Duodenal mucosa (tissue), 2 donors: Measurements from ENCODE around the gene MFF.

Source experiments
- H3K27ac ChIP-seq: one replicate; pipeline ENCODE4 v1.7.0; 2013; ENCODE audit warnings: low read depth, low read length
- H3K27me3 ChIP-seq, 2 donors: one replicate each; pipeline ENCODE4 v1.7.0; 2013; ENCODE audit warnings: low read length in 2 of 2, control low read depth in 1 of 2; ENCODE audit not compliant: insufficient read depth in 2 of 2, control insufficient read depth in 1 of 2
- H3K36me3 ChIP-seq, 2 donors: one replicate each; pipeline ENCODE4 v1.7.0; 2013; ENCODE audit warnings: low read length in 2 of 2, control low read depth in 1 of 2; ENCODE audit not compliant: insufficient read depth in 2 of 2, control insufficient read depth in 1 of 2
- H3K4me1 ChIP-seq, 2 donors: one replicate each; pipeline ENCODE4 v1.7.0; 2013; ENCODE audit warnings: low read length in 2 of 2, control low read depth in 1 of 2; ENCODE audit not compliant: insufficient read depth in 2 of 2, control insufficient read depth in 1 of 2
- H3K4me3 ChIP-seq, 2 donors: one replicate each; pipeline ENCODE4 v1.7.0; 2013; ENCODE audit warnings: low read length in 2 of 2, low read depth in 1 of 2
- H3K9ac ChIP-seq, 2 donors: one replicate each; pipeline ENCODE4 v1.7.0; 2013; ENCODE audit warnings: low read length in 2 of 2, low read depth in 1 of 2
- H3K9me3 ChIP-seq, 2 donors: one replicate each; pipeline ENCODE4 v1.7.0; 2013; ENCODE audit warnings: low read length in 2 of 2, control low read depth in 1 of 2; ENCODE audit not compliant: control insufficient read depth in 1 of 2

Gene MFF

DNA sequence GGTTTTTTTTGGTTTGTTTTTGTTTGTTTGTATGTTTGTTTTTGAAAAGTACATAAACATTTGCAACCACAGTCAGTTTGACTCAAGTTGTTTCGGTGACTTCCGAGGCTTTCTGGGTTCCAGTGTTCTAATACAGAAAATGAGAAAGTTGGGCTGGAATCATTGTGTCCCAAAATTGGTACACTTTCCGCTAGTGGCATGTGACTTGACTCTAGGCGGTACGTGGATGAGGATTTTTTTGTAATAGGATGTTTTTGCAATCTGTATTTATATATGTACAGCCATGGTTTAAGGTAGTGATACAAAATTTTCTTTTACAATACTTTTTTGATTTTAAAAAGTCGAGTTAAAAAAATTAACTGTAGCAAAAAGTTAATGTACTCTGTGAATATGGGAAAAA lies 1.7 kb downstream of the MFF start:
- Histone ChIP-seq H3K9ac (no peak overlapping the region), H3K36me3 (peaks cover 10 to 16% of the 10 kb centered on the region in 2 donors), H3K9me3 (no peaks in the 10 kb centered on the region), H3K27me3 (no peaks in the 10 kb centered on the region), H3K4me1 (peaks cover 24 to 25% of the 10 kb centered on the region in 2 donors), H3K4me3 (peak overlapping the region in 1 of 2 donors; percentile 92), H3K27ac (no peak overlapping the region)

DNA sequence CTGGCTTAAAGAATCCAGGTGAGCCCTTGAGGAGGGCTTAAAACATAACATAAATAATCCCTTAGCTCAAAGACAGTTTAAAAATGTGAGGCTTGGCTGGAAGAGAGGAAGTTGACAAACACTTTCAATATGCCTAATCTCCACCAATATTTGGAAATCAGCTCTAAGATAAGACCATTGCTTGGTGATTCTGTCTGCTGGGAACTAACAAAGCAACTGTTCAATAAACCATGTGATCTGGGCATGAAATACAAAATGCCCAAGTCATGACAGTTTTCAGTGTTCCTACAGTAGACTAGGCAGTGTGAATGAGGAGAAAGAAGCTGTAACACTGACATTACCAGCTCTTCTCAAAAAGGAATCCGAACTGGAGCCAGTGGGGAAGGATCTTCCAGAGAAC lies 10.7 kb downstream of the MFF start:
- Histone ChIP-seq H3K4me1 (no peaks in the 10 kb centered on the region), H3K4me3 (no peak overlapping the region), H3K9me3 (no peaks in the 10 kb centered on the region), H3K9ac (no peak overlapping the region), H3K36me3 (peaks cover 17 to 55% of the 10 kb centered on the region in 2 donors), H3K27me3 (no peaks in the 10 kb centered on the region), H3K27ac (no peak overlapping the region)

DNA sequence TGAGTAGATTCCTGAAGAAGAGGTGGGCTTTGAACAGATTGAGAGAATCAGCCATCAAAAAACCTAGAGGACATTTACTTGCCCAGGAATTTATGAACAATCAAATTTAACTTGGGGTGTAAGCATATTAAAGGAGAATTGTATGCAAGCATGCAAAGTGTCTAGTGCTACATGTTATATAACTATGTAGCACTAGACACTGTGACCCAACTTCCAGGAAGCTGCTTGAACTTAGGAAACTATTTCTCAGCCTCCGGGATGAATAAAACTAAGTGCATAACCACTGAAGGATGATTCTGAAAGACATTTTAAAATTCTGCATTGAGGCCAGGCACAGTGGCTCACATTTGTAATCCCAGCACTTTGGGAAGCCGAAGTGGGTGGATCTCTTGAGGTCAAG lies 12.4 kb downstream of the MFF start:
- Histone ChIP-seq H3K4me1 (no peaks in the 10 kb centered on the region), H3K27ac (no peak overlapping the region), H3K27me3 (no peaks in the 10 kb centered on the region), H3K9ac (no peak overlapping the region), H3K9me3 (no peaks in the 10 kb centered on the region), H3K36me3 (peaks cover 8 to 49% of the 10 kb centered on the region in 2 donors), H3K4me3 (no peak overlapping the region)

DNA sequence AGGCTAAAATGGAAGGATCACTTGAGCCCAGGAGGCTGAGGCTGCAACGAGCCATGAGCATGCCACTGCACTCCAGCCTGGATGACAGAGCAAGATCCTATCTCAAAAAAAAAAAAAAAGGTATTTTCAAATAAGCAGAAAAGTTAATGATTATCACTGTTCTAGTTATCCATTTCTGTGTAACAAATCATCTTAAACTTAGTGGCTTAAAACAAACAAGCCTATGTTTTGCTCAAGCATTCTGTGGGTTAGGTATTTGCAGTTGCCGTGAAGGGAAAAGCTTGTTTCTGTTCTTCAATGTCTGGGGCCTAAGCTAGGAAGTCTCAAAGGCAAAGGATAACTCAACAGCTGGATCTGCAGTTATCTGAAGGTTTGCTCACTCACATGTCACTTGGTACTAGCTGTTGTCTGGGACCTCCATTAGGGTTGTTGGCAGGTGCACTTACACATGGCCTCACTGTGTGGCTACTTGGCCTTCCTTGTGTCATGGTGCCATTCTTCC lies 14.1 kb downstream of the MFF start:
- H3K27me3 ChIP-seq = no peaks in the 10 kb centered on the region
- H3K4me1 ChIP-seq = no peaks in the 10 kb centered on the region
- no peak overlapping the region for H3K9ac ChIP-seq
- H3K27ac ChIP-seq = no peak overlapping the region
- H3K4me3 ChIP-seq = no peak overlapping the region
- no peaks in the 10 kb centered on the region for H3K9me3 ChIP-seq
- peaks cover 8 to 44% of the 10 kb centered on the region in 2 donors for H3K36me3 ChIP-seq

DNA sequence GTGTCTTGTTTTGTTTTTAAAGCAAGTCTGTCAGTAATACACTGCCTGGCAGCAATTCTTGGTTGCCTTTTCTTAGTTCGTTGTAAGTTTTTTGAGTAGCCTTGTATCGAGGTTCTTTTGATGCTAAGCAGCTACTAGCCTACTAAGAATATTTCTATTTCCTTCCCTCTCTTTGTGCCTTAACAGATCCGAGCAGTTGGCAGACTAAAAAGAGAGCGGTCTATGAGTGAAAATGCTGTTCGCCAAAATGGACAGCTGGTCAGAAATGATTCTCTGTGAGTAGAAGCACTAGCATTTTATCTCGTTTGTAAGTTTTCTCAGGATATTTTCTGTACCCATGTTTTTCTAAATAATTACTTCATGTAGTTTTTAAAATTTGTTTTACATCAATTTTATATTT lies 15.1 kb downstream of the MFF start:
- Histone ChIP-seq H3K36me3 (peaks cover 3 to 35% of the 10 kb centered on the region in 2 donors), H3K9ac (no peak overlapping the region), H3K27ac (no peak overlapping the region)

DNA sequence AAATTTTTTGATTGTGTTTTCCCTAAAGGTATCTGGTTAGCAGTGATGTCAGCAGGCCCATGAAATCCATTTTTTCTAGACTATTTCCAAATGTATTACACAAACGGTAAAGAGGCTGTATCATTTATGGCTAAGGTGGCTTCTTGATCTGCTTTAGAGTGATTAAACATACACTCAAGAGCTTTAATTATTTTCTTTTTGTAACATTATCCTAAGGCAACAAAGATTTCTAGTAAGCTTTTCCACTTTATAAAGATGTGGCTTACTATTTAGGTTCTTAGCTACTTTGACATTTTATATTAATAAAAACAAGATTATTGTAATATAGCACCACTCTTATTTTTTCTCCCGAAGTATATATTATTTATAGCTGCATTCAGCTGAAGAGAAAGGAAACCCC lies 16.5 kb downstream of the MFF start:
- Histone ChIP-seq H3K9me3 (no peaks in the 10 kb centered on the region), H3K9ac (no peak overlapping the region), H3K4me1 (no peaks in the 10 kb centered on the region), H3K27ac (no peak overlapping the region), H3K27me3 (no peaks in the 10 kb centered on the region), H3K36me3 (peaks cover 3 to 21% of the 10 kb centered on the region in 2 donors), H3K4me3 (no peak overlapping the region)

More for the DNA sequence above, 15.1 kb downstream of the MFF start:
- Histone ChIP-seq H3K4me3 (no peak overlapping the region), H3K4me1 (no peaks in the 10 kb centered on the region), H3K27me3 (no peaks in the 10 kb centered on the region), H3K9me3 (no peaks in the 10 kb centered on the region)

DNA sequence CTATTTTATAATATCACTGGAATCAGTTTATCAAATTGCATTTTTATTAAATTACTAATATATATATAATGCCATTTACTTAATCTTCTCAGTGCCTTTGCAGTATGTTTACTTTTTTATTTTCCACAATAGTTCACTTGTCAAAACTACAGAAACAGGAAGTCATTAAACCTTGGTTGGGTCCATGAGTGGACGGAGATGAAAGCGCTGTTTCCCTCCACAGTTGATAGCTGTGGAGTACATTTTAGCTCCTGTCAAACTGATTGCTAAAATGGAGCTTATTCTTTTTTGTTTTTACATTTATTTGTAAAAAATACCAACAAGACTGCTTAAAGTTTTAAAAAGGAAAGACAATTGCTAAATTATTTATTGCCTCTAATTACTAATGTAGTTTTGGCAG lies 19.2 kb downstream of the MFF start:
- no peaks in the 10 kb centered on the region for H3K4me1 ChIP-seq
- H3K4me3 ChIP-seq = no peak overlapping the region
- peaks cover 11 to 25% of the 10 kb centered on the region in 2 donors for H3K36me3 ChIP-seq
- H3K27ac ChIP-seq = no peak overlapping the region
- no peak overlapping the region for H3K9ac ChIP-seq
- H3K27me3 ChIP-seq = no peaks in the 10 kb centered on the region
- no peaks in the 10 kb centered on the region for H3K9me3 ChIP-seq

DNA sequence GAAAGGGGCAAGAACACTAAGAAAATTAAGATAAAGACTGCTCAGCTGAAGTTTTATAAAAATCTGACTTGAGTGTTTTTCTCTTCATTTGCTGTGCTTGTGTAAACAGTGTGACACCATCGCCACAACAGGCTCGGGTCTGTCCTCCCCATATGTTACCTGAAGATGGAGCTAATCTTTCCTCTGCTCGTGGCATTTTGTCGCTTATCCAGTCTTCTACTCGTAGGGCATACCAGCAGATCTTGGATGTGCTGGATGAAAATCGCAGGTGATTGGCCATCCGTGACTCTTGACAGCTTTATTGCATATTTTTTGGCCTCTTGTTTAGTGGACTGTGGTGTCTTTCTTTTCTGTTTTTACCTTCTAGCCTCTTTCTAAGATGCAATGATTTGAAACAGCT lies 22.1 kb downstream of the MFF start:
- Histone ChIP-seq H3K4me3 (no peak overlapping the region), H3K36me3 (peaks cover 14 to 33% of the 10 kb centered on the region in 2 donors), H3K9ac (no peak overlapping the region), H3K4me1 (no peaks in the 10 kb centered on the region), H3K27ac (no peak overlapping the region), H3K9me3 (no peaks in the 10 kb centered on the region), H3K27me3 (no peaks in the 10 kb centered on the region)

DNA sequence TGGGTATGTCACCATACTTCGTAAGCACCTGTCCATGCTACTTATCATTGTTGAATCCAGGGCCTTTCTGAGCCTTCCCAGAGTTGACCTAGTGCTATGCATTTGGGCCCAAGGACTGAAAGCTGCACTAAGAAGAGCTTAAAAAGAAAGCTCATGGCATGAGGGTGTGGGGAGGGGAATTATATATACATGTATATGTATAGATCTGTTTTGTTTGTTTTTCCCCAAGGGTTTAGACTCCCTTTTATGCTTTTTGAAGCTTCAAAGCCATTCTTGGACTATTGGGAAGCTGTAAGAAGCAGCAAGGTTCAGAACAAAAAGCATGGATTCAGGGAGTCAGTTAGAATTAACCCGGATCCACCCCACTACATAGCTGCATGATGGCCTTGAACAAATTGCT lies 23.3 kb downstream of the MFF start:
- H3K27me3 ChIP-seq = no peaks in the 10 kb centered on the region
- H3K36me3 ChIP-seq = peaks cover 11 to 27% of the 10 kb centered on the region in 2 donors
- H3K4me1 ChIP-seq = no peaks in the 10 kb centered on the region
- no peak overlapping the region for H3K4me3 ChIP-seq
- no peak overlapping the region for H3K9ac ChIP-seq
- no peaks in the 10 kb centered on the region for H3K9me3 ChIP-seq
- no peak overlapping the region for H3K27ac ChIP-seq

DNA sequence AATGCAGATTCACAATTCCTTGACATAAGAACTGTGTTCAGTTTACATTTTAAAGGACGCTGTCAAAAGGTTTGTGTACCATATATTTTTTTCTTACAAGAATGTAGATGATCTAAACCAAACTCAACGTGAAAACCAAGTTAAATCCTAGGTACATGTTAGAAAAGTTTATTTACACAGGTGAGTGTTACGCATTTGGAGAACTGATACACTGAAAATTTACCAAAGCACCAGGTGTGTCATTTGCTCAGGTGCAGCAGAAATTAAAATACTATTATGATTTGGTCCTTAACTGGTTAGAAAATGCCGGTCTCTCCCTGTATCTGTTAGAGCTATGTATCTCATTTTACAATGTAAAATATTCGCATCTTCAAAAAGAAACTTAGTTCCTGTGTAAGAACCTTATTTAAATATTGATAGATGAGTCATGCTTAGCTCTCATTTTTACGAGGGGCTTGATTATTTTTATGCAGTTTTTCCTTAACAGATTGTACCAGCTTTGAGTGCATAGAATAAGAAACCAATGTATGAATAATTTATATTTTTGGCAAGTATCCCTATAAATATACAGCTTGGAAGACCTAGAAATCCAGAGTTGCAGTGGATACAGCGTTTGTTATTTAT lies 25.1 kb downstream of the MFF start:
- Histone ChIP-seq H3K27ac (no peak overlapping the region), H3K36me3 (peaks cover 11 to 27% of the 10 kb centered on the region in 2 donors), H3K4me3 (no peak overlapping the region), H3K4me1 (no peaks in the 10 kb centered on the region), H3K27me3 (no peaks in the 10 kb centered on the region), H3K9me3 (no peaks in the 10 kb centered on the region), H3K9ac (no peak overlapping the region)
